Chondrocyte (in vitro differentiated cells): Measurements from ENCODE around the gene TAF11. TPM values are rescaled to one million over a fixed set of nuclear protein-coding genes. Genes with fewer than 3 reads are reported as not detected.
"Not testable (repeated sequence)": the region's sequence is repeated elsewhere in the genome, so short reads cannot be mapped to it uniquely, and the experiment has no call there.

Experiments
- DNase-seq: peaks from one replicate; pipeline ENCODE4 v3.0.0; 2021; ENCODE audit warnings: mixed read lengths, low spot score
- H3K27ac Mint-ChIP-seq: one replicate; pipeline ENCODE4 v1.8.0; 2021; ENCODE audit warnings: mild to moderate bottlenecking, moderate library complexity, mixed read lengths; ENCODE audit not compliant: unreplicated experiment
- H3K27me3 Mint-ChIP-seq: 2 replicates; pipeline ENCODE4 v1.8.0; 2021; ENCODE audit warnings: low read depth, mixed read lengths
- H3K36me3 Mint-ChIP-seq: 2 replicates; pipeline ENCODE4 v1.8.0; 2021; ENCODE audit warnings: low read depth, mixed read lengths
- H3K4me1 Mint-ChIP-seq: 2 replicates; pipeline ENCODE4 v1.8.0; 2021; ENCODE audit warnings: low read depth, mild to moderate bottlenecking, mixed read lengths
- H3K4me3 Mint-ChIP-seq: one replicate; pipeline ENCODE4 v1.8.0; 2021; ENCODE audit warnings: mild to moderate bottlenecking, moderate library complexity, mixed read lengths; ENCODE audit not compliant: unreplicated experiment
- H3K9me3 Mint-ChIP-seq: 2 replicates; pipeline ENCODE4 v1.8.0; 2021; ENCODE audit warnings: low read depth, mixed read lengths
- CTCF ChIP-seq: fragments of 200-600 bp; sonication (generic); IDR thresholded peaks from 2 replicates; pipeline ENCODE4 v1.5.0; 2021; ENCODE audit warnings: antibody characterized with exemption, mild to moderate bottlenecking, moderate library complexity
- total RNA-seq: library from RNA; stranded (reverse); gene quantifications from 3 replicates; pipeline ENCODE4 v1.2.1, GENCODE V29; 2021

Gene TAF11
- total RNA-seq, 1 donor from 2014 or later = 30.5 TPM

- H3K4me3 Mint-ChIP-seq = no peak overlapping the region
- H3K36me3 Mint-ChIP-seq = peaks cover 5% of the 10 kb centered on the region
- TF ChIP-seq CTCF = no peak
- peaks cover 32% of the 10 kb centered on the region for H3K4me1 Mint-ChIP-seq
- H3K9me3 Mint-ChIP-seq = peaks cover 3% of the 10 kb centered on the region
- H3K27ac Mint-ChIP-seq = peak overlapping the region; percentile 8
- DNase-seq = no peak
- no peaks in the 10 kb centered on the region for H3K27me3 Mint-ChIP-seq
These were observed 2.8 kb downstream of the TAF11 start for GRCh38 chr6:34884996-34885395.

- H3K4me3 Mint-ChIP-seq, H3K9me3 Mint-ChIP-seq, H3K27me3 Mint-ChIP-seq, H3K36me3 Mint-ChIP-seq, H3K27ac Mint-ChIP-seq, DNase-seq: not testable (repeated sequence)
- peaks cover 29% of the 10 kb centered on the region for H3K4me1 Mint-ChIP-seq
These were observed 3.8 kb downstream of the TAF11 start for GRCh38 chr6:34884073-34884472.

- Mint-ChIP-seq H3K27ac (no peak overlapping the region), H3K9me3 (no peaks in the 10 kb centered on the region), H3K36me3 (peaks cover 18% of the 10 kb centered on the region), H3K4me3 (no peak overlapping the region), H3K4me1 (no peaks in the 10 kb centered on the region), H3K27me3 (no peaks in the 10 kb centered on the region)
- no peak for DNase-seq
- TF ChIP-seq CTCF = no peak
These were observed 9.9 kb downstream of the TAF11 start for GRCh38 chr6:34877869-34878485.

- H3K4me3 Mint-ChIP-seq = no peak overlapping the region
- no peaks in the 10 kb centered on the region for H3K4me1 Mint-ChIP-seq
- peaks cover 17% of the 10 kb centered on the region for H3K36me3 Mint-ChIP-seq
These were observed 10.6 kb downstream of the TAF11 start for GRCh38 chr6:34877259-34877658.

GRCh38 chr6:34876472-34876871 is 11.4 kb downstream of the TAF11 start:
- peaks cover 20% of the 10 kb centered on the region for H3K36me3 Mint-ChIP-seq
- H3K27ac Mint-ChIP-seq = no peak overlapping the region
- DNase-seq = no peak
- H3K4me1 Mint-ChIP-seq = no peaks in the 10 kb centered on the region
- no peak overlapping the region for H3K4me3 Mint-ChIP-seq
- H3K27me3 Mint-ChIP-seq = no peaks in the 10 kb centered on the region
- H3K9me3 Mint-ChIP-seq = no peaks in the 10 kb centered on the region
- no peak for TF ChIP-seq CTCF

More at GRCh38 chr6:34877259-34877658, 10.6 kb downstream of the TAF11 start:
- no peak for DNase-seq
- Mint-ChIP-seq H3K27me3 (no peaks in the 10 kb centered on the region), H3K9me3 (no peaks in the 10 kb centered on the region), H3K27ac (no peak overlapping the region)
- TF ChIP-seq CTCF = no peak
